ENCODE data around the gene SCN5A.
"Not testable (repeated sequence)": the region's sequence is repeated elsewhere in the genome, so short reads cannot be mapped to it uniquely, and the experiment has no call there.

Gene SCN5A

DNA sequence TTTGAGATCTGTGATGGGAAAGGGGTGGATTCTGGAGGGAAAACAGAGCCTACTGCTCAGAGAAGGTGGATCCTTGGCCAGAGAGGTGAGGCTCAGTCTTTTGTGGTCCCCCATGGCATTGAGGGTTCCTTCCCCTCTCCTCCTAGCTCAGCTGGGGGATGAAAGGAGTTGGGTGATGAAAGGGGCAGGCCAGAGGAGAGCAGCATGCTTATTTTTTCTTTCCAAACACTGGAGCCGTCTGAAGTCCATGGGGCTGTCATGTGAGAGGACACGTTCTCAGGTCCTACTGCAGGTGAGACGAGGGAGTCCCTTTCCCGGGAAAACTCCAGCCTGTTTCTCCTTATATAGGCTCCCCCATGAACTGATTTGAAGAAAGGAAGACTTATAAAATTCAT, 71.4 kb downstream of the SCN5A start:
- DNase-seq (ENCODE audit: low read depth), result no peak

DNA sequence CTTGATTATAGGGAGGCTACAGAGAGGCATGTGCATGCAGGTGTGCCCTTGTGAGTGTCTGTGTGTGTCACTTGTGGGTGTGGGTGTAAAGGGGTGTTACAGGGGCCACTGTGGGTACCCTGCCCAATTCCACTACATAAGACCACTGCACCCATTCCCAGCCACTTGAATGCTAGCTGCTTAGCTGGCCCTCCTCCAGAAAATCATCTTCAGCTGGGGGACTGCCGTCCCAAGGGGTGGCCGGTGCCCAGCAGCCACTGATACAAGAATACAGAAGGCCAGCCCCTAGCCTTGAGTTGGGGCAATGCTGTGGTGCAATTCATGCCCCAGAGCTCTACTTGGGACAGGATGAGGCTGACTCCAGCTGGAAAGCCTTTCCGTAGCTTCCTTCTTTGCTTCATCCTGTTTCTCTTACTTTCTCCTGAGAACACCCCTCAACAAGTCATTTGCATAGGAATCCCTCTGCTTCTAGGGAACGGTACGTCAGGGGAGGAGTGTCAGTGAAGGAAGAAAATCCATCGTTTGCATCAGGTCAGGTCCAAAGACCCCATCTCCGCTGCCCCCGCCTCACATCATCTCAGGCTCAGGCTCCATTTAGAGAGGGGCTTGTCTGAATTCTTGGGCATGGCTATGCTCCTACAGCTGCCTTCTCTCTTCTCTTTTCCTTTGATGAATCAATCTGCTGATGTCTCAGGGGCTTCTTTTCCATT, 72.0 kb downstream of the SCN5A start:
- no peak for DNase-seq (ENCODE audit: low read depth)

DNA sequence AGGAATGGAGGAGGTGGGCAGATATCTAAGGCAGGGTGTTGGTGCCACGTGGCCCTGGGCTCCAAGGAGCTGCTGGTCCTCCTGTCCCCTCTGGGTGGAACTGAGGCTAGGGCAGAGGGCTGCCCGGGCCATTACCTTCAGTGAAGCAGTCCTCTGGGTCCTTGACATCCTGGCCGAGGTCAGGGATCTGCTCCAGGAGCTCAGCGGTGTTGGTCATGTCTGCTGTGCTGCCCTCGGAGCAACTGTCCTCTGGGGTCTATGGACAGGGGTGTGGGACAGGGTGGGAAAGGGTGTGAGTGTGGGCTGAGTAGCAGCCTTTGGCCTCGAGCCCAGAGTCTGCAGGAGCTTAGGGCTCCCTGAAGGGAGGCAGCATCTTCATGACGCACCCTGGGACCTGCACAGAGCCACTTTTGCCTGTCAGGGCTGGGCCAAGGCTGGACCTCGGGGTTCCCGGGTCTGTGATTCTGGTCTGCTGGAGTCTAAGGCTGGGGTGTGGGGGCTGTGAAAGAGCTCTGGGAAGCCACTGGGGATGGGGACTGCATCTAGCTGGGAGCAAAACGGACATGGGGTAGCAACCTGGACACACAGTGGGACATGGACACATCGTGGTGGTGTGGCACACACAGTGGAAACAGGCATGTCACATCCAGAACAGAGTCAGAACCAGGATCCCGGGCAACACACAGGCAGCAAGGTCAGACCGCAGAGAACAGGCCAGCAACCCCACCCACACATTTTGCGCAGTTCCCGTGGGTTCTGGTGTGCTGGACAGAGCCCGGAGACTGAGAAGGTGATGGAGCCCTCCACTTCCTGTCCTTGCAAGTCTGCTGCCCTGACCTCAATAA, 72.7 kb downstream of the SCN5A start:
- DNase-seq (ENCODE audit: low read depth), result no peak

DNA sequence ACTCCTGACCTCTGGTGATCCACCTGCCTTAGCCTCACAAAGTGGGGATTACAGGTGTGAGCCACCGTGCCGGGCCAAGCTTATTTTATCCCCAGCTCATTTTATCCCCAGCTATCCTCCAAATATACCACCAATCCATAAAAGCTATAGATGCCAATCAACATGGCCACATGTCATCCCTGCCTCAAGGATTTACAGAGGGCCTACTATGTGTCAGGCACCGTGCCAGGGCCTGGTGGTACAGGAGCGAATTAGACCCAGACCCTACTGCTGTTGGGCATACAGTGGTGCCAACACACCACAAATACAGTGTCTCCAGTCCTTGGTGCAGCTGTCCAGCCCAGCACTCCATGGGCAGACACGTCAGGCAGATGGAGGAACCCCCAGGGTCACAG, 73.4 kb downstream of the SCN5A start:
- DNase-seq (ENCODE audit: low read depth), result no peak

DNA sequence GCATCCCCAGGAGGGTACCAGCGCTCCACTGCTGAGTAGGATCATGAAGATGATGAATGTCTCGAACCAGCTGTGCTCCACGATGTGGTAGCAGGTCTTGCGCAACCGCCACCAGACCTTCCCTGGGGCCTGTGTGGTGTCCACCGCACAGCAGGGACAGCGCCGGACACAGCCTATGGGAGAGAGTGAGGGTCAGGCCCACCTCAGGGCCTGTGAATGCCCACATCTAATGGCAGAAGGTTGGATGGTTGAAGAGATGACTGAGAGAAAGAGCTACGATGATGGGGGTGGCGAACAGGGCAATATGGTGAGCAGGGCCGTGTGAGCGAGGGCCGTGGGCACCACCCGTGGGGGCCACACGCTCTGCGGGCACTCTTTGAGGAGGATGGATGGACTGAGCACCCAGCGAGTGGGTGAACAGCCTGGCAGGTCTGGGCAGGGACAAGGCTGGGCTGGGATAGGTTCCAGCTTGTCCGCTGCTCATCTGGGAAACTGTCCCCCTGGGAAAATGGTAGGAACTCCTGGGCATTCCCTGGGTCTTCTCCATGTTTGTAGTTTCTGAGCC, 74.1 kb downstream of the SCN5A start:
- DNase-seq (ENCODE audit: low read depth), result no peak

DNA sequence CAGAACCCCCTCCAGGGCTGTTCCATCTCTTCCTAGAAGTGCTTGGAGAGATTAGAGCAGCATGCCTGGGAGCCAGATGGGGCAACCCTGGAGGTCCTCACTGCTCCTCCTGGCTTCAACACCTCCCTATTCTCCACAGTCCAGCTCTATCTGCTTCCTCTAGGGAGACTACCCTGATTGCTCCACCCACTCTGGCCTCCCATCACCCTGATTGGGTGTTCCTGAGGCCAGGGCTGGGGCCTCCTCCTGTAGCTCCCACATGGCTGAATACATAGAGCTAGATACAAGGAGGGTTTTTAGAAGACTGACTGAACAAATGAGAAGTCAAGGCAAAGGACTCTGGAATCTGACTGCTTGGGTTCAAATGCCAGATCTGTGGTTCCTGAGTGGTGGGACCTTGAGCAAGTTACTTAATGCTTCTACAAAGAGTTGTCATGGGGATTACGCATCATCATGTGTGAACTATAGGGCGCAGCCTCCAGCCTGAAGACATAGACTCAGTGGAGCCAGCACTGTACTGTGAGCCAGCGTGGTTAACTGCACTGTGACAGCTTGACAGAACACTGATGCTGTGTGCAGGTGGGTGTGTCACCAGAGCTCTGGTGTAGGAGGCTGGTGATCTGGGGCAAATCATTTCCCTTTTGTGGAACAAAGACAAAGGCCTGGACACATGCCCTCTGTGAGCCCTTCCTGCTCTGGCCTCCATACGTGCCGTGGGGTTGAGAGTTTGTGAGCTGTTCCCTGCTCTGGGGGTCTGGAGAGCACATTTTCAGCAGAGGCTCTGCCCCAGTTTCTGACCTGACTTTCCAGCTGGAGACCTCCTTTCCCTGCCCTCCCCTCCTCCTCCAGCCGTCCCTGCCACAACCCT, 74.8 kb downstream of the SCN5A start:
- DNase-seq (ENCODE audit: low read depth), result no peak

DNA sequence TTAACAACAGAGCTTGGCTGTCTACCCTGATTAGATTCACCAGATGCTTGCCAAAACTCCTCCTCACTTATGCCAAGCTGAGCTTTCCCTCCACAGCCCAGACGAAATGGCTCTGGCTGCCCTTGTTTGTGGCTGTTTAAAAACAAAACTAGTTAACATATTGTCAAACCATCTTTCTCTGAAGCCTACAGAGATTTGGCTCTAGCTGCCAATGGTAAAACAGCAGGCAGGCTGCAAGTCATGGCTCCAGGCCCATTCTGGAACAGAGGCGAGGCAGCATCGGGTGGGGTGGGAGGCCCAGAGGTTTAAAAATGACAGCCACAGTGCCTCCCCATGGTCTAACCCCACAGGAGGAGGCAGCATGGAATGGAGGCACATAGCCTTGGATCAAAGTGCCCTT, 75.9 kb downstream of the SCN5A start:
- no peak for DNase-seq (ENCODE audit: low read depth)

DNA sequence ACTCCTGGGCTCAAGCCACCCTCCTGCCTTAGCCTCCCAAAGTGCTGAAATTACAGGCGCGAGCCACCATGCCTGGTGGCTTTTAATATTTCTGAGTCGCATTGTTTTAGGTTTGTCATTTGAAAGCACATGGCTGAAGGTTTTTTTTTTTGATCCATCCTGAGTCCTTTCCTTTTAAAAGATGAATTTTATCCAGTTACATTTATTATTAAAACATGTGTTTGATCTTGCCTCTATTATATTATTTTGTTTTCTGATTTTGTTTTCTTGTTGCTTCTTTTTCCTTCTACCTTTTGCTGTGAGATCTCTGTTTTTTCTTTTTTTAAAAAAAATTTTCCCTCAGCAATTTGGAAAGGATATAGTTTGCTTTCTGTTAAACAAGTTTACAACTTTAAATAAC, 76.4 kb downstream of the SCN5A start:
- no peak for DNase-seq (ENCODE audit: low read depth)

DNA sequence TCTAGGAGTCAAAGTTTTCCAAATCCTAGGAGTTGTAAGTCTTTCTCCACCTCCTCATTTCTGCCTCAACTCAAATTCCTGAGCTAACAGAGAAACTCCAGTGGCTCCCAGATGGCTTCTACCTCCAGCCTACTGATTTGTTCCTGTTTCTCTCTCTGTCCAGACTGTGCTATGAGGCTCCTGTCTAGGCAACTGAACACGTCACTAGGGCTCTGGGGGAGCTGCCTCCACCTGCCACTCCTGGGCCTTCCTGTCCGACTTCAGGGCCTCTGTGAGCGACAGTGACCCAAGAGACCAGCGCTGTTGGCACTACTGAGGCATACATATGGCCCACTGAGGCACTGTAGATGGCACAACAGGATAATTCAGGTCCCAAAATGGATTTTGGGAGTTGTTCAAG, 82.0 kb downstream of the SCN5A start:
- DNase-seq (ENCODE audit: low read depth), result no peak

DNA sequence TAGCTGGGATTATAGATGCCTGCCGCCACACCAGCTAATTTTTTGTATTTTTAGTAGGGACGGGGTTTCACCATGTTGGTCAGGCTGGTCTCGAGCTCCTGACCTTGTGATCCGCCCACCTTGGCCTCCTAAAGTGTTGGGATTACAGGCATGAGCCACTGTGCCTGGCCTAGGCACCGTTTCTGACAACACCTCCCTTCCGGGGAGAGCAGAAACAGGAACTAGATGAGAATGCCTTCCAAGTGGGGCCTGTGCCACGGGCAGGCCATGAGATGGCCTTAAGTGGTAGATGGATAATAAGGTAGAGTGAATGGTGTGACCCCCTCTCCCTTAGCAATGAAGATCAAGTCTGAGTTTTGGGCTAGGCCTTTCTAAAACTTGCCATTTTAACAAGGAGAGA, 82.7 kb downstream of the SCN5A start:
- not testable (repeated sequence) for DNase-seq (ENCODE audit: low read depth)

DNA sequence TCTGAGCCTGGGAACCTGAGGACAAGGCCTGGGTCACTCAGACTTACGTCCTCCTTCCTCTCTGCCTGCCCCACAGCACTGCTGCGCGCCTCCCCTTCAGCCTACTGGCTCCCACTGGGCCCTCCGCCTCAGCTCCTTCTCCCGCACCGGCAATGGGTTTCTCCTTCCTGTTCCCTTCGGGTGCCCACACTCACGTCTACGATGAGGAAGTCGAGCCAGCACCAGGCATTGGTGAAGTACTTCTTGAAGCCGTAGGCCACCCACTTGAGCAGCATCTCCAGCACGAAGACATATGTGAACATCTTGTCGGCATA, 83.3 kb downstream of the SCN5A start:
- DNase-seq (ENCODE audit: low read depth), result no peak

DNA sequence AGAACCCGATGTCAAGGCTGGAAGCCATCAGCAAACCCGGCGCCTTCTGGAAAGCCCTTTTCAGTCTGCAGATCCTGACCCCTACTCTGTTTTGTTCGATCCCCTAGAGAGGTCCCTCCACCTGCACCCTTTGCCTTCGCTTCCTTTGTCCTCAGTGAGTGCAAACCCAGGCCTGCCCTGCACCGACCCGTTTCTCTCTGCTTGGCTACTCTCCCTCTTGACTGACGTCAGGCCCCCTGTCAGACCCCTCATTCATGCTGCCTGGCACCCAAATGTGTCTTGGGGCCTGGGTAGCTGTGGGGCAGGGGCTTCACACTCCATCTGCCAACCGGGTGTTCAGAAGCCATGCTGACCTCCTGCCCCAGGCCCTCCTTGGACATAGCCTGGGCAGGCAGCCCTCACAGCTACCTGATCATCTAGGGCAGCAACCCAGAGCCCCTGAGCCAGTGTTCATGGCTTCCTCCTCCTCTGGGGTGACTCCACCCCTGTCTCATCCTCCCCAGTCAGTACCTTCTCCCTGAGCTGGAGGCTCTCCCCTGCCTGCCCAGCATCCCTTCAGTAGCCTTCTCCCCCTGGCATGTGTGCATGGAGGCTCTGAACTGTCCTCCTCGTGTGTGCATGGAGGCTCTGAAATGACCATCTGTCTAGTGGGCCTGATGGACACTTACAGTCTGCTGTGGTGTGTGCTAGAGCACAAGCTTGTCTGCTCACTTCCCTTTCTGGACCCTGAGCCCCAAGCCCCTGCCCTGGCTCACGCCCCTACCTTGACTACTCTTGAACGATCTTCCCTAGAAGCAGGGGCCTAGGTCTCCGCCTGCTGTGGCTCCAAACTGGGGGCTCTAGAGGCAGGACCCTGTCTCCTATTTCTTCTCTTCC, 83.9 kb downstream of the SCN5A start:
- no peak for DNase-seq (ENCODE audit: low read depth)

DNA sequence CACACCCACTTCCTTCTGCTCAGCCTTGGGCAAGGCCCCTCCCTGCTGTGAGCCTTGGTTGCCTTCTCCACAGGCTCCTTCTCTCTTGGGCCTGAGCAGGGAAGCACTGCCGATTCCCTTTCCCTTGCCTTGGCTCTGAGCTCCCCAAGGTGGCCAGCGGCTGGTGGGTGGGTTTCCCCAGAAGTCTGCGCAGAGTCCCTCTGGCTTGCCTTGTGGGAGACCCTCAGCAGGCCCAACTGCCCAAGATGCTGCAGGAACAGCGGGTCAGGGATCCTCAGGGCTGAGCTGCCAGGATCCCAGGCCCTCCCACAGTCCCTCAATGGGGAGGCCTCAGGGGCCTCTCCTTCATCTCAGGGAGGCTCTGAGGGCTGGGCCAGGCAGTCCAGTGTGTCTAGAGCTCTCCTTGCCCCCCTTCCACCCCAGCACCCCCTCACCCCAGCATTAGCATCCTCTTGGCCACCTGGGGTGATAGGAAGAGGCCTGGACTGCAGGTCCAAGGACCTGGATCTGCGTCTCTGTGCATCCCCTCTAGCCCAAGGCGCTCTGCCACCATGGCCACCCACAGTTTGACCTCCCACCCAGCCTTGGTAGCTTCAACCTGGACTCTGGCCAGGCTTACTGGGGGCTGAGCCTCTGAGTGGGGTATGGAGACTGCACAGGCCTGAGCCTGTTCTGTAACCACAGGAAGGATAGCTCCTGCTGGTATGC, 84.7 kb downstream of the SCN5A start:
- DNase-seq (ENCODE audit: low read depth), result no peak

DNA sequence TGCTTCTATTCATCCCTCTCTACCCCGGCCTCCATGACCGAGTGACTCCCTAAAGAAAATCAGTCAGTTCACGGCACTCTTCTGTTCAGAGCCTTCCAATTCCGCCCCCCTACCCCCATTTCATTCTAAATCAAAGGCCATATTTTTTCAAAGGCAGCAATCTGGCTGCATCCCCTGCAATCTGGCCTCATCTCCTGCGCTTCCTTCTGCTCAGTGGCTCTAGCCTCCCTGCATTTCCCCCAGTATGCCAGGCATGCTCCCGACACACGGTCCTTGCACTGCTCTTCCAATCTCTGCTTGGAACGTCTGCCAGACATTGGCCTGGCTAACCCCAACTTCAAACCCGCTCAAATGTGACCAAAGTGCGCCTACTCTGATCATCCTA, 85.6 kb downstream of the SCN5A start:
- no peak for DNase-seq (ENCODE audit: low read depth)

DNA sequence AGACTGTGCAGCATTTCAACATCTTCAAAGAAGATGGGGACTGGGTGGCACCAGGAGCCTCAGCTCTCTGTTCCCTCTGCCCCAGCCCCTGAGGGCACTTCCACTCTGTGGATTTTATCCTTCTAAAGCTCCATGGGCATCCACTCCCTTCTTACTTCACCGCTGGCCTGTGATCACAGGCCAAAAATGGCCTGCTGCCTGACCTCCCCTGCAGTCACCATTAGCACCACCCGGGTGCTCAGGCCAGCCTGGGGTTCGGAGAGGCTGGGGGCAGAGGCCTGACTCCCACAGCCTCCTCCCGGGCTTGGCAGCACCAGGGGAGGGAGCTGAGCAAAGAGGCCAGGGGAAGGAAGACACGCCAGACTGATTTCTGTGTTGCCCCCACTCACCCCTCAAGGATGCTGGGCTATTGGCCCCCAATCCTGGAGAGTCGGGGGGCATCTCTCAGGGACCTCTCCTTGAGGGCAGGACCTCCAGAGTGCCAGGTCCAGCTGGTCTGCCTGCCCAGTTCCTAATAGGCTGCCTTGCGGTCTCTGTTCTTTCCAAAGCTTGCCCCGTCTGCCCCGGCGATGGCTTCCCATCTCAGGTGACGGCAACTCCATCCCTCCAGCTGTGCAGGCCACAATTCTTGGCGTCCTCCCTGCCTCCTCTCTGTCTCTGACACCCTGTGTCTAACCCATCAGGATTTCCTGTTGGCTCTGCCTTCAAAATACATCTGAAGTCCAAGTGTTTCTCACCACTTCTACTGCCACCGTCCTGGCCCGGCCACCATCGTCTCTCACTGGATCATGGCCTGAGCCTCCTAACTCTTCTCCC, 86.2 kb downstream of the SCN5A start:
- DNase-seq (ENCODE audit: low read depth), result no peak

DNA sequence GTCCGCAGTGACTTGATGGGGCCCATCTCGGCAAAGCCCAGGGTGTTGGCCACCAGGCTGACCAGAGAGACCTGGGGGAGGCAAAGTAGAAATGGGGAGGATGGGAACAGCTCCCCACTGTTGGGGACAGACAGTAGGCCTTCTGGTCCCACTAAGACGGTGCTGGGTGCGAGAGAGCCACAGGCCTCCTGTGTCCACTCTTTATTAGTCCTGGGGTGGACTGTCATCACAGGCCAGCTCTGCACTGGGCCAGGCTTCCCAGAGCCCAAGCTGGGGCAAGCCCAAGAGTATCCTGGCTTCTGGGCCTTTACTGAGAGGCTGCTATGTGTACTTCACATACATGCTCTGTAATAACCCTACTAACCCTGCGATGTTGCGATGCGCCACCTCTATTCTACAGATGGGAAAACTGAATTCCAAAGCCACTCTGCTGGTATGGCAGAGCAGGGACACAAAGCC, 87.0 kb downstream of the SCN5A start:
- no peak for DNase-seq (ENCODE audit: low read depth)

DNA sequence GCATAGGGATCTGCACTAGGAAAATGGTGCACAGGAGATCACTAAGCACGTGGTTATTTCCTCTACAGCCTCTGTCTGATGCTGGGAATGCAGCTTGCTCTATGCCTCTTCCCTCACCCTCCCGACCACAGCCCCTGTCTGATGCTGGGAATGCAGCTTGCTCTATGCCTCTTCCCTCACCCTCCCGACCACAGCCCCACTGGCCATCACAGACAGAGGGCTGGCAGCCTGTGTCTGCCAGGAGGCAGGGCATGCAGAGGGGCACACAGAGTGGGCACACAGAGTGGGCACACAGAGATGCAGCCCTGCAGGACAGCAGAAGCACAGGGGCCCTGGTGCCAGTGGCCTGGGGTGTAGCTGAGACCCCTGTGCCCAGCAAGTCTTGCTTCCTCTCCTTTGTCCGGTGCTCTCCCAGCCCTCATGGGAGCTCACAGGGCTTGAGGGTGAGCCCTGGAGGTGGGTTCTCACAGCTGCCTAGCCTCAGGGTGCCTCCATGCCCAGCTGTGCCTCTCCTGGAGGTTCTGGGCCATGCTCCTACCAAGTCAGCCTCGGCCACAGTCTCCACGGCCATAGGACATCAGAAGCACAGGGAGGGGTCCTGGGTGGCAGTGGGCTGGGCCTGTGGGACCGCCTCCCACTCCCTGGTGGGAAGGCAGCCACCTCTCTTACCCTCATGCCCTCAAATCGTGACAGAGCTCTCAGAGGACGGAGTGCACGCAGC, 87.6 kb downstream of the SCN5A start:
- no peak for DNase-seq (ENCODE audit: low read depth)

DNA sequence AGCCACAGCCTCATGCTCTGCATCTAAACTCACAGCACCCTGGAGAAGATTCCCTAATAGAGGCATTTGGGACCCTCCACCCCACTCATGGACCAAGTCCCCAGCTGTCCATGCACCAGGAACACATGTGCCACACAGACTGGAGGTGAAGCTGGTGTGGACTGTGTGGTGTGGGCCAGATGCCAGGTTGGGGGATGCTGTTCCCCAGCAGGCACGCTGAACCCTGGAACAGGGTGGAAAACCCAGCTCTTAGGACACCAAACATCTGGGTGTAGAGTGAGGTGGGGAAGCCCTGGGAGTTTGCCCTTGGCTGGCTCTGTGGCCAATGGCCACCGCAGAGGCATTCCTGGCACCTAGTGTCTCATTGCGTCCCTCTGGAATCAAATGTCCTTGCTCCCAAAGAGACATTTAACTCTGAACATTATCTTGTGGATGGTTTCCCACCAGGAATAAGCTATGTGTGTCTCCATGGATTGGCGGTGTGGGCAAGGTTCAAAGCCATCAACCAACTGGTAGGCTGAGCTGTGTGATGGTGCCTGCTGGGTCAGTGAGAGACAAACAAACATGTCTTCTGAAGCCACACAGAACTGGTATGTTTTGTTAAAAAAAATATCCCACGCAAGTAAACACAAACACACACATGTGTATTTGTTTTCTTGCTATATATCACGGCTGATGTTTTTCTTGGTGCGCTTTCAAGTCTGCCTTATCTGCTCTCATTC, 88.3 kb downstream of the SCN5A start:
- DNase-seq (ENCODE audit: low read depth), result no peak

DNA sequence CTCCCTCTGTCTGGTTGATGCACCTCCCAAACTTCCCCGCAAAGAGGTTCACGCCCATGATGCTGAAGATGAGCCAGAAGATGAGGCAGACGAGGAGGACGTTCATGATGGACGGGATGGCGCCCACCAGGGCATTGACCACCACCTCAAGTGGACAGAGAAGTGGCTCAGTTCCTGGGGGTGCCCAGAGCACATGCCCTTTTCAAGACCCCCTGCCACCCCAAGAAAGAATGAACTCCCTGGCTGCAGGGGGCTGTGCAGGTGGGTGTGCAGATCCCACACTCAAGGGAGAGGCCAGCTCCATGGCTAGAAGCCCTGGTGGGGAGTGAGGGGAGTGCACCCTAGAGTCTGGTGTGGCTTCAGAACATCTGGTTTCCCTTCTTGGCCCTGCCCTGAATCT, 89.2 kb downstream of the SCN5A start:
- no peak for DNase-seq (ENCODE audit: low read depth)

All from fibroblast of gingiva (primary cell).